Mammary epithelial cell (primary cell): ENCODE results near the gene FAM171A2.

Source experiments
- CTCF ChIP-seq, 2 donors: IDR thresholded peaks in 1 of 2; conservative IDR thresholded peaks in 1 of 2; 2 replicates each; pipeline ENCODE4 v1.5.1; 2011 to 2012; ENCODE audit warnings: inconsistent platforms in 2 of 2, low read length in 2 of 2, mild to moderate bottlenecking in 2 of 2, control low read depth in 1 of 2, low read depth in 1 of 2; ENCODE audit not compliant: insufficient read depth in 1 of 2; ENCODE audit errors: extremely low read depth in 1 of 2
- EZH2 ChIP-seq: IDR thresholded peaks from 2 replicates; pipeline ENCODE4 v1.6.1; 2012; ENCODE audit warnings: low read length, inconsistent platforms, borderline replicate concordance

- TF ChIP-seq CTCF (conservative IDR thresholded peaks at IDR 0.05 in 1 of 2, IDR thresholded peaks at IDR 0.05 in 1 of 2; ENCODE audit: extremely low read depth in 1 of 2, insufficient read depth in 1 of 2, low read depth in 1 of 2, low read length in 2 of 2) (no peak), EZH2 (no peak)
Observed at GRCh38 chr17:44351464-44351863, 12.2 kb downstream of the FAM171A2 start.
